GM23338 (cell line): ENCODE results near the gene ACAN. TPM values are rescaled to one million over a fixed set of nuclear protein-coding genes. Genes with fewer than 3 reads are reported as not detected.
A peak's percentile ranks its signal among the peaks of the same experiment; 100 is the strongest.

Source experiments
- ATAC-seq: fragments of 200-7000 bp; cut with Tn5 transposase; 3 replicates; pipeline ENCODE4 v1.9.1; 2020
- DNase-seq: peaks from one replicate; pipeline ENCODE4 v3.0.0-alpha.2; 2015; ENCODE audit warnings: low spot score
- H2AFZ ChIP-seq: fragments of 200-600 bp; sonication (generic); 2 replicates; pipeline ENCODE4 v1.8.0; 2016; ENCODE audit warnings: antibody characterized with exemption, mild to moderate bottlenecking, moderate library complexity
- H3F3A ChIP-seq: fragments of 200-600 bp; sonication (generic); replicated peaks from 2 replicates; pipeline ENCODE4 v1.8.0; 2017; ENCODE audit warnings: antibody characterized with exemption, mixed run types, low read depth
- H3K27ac ChIP-seq: fragments of 200-600 bp; sonication (generic); 2 replicates; pipeline ENCODE4 v1.6.1; 2016; ENCODE audit warnings: low read depth
- H3K27me3 ChIP-seq: fragments of 200-600 bp; sonication (generic); 2 replicates; pipeline ENCODE4 v1.8.0; 2016; ENCODE audit warnings: mild to moderate bottlenecking, mixed run types, moderate library complexity; ENCODE audit not compliant: insufficient read depth
- H3K36me3 ChIP-seq: fragments of 200-600 bp; sonication (generic); 2 replicates; pipeline ENCODE4 v1.8.0; 2016; ENCODE audit warnings: mild to moderate bottlenecking; ENCODE audit not compliant: insufficient read depth
- H3K4me1 ChIP-seq: fragments of 200-600 bp; sonication (generic); 2 replicates; pipeline ENCODE4 v1.8.0; 2016; ENCODE audit warnings: mild to moderate bottlenecking, moderate library complexity; ENCODE audit not compliant: insufficient read depth
- H3K4me2 ChIP-seq: fragments of 200-600 bp; sonication (generic); 2 replicates; pipeline ENCODE4 v1.7.1; 2017; ENCODE audit warnings: mixed run types
- H3K4me3 ChIP-seq: fragments of 200-600 bp; sonication (generic); 2 replicates; pipeline ENCODE4 v1.6.1; 2016; ENCODE audit warnings: mixed run types
- H3K79me2 ChIP-seq: fragments of 200-600 bp; sonication (generic); replicated peaks from 2 replicates; pipeline ENCODE4 v1.8.0; 2017; ENCODE audit warnings: mild to moderate bottlenecking; ENCODE audit not compliant: insufficient read depth
- H3K9me2 ChIP-seq: fragments of 200-600 bp; sonication (generic); 2 replicates; pipeline ENCODE4 v1.8.0; 2017; ENCODE audit not compliant: insufficient read depth
- H4K20me1 ChIP-seq: fragments of 200-600 bp; sonication (generic); replicated peaks from 2 replicates; pipeline ENCODE4 v1.8.0; 2017; ENCODE audit warnings: mild to moderate bottlenecking; ENCODE audit not compliant: insufficient read depth
- H3K27ac Mint-ChIP-seq: 2 replicates; pipeline ENCODE4 v1.8.0; 2020; ENCODE audit warnings: inconsistent platforms, mild to moderate bottlenecking, moderate library complexity, mixed read lengths
- H3K27me3 Mint-ChIP-seq: 3 replicates; pipeline ENCODE4 v1.8.0; 2022; ENCODE audit warnings: low read depth, mild to moderate bottlenecking, moderate library complexity, mixed read lengths, inconsistent platforms; ENCODE audit not compliant: insufficient read depth, poor library complexity
- H3K36me3 Mint-ChIP-seq: 3 replicates; pipeline ENCODE4 v1.8.0; 2021; ENCODE audit warnings: low read depth, mild to moderate bottlenecking, inconsistent platforms, moderate library complexity, mixed read lengths
- H3K4me1 Mint-ChIP-seq: 3 replicates; pipeline ENCODE4 v1.8.0; 2020; ENCODE audit warnings: mild to moderate bottlenecking, inconsistent platforms, mixed read lengths
- H3K4me3 Mint-ChIP-seq: 3 replicates; pipeline ENCODE4 v1.8.0; 2021; ENCODE audit warnings: moderate library complexity, mild to moderate bottlenecking, inconsistent platforms, mixed read lengths
- H3K9me3 Mint-ChIP-seq: 3 replicates; pipeline ENCODE4 v1.8.0; 2020; ENCODE audit warnings: moderate library complexity, mild to moderate bottlenecking, inconsistent platforms, mixed read lengths
- CREB1 ChIP-seq: fragments of 250-450 bp; sonication (Bioruptor Pico); IDR thresholded peaks from 2 replicates; pipeline ENCODE4 v1.5.0; 2020; ENCODE audit warnings: low read depth, mild to moderate bottlenecking, moderate library complexity
- CTCF ChIP-seq, 2 experiments: fragments of 200-600 bp in 1 of 2; sonication (generic) in 1 of 2; conservative IDR thresholded peaks; 2 replicates each; pipeline versions ENCODE4 v1.5.1 to v1.6.1; 2016 to 2017; ENCODE audit warnings: antibody characterized with exemption in 2 of 2, low read depth in 2 of 2, mild to moderate bottlenecking in 2 of 2, moderate library complexity in 1 of 2
- ETS1 ChIP-seq: IDR thresholded peaks from 2 replicates; pipeline ENCODE4 v1.6.1; 2016; ENCODE audit warnings: antibody characterized with exemption
- EZH2 ChIP-seq: fragments of 200-600 bp; sonication (generic); IDR thresholded peaks from one replicate; pipeline ENCODE4 v1.8.0; 2017; ENCODE audit warnings: antibody characterized with exemption, mild to moderate bottlenecking, low read depth; ENCODE audit not compliant: unreplicated experiment
- EZH2phosphoT487 ChIP-seq: fragments of 200-600 bp; sonication (generic); IDR thresholded peaks from one replicate; pipeline ENCODE4 v1.8.1; 2018; ENCODE audit warnings: antibody characterized with exemption; ENCODE audit not compliant: unreplicated experiment
- JUNB ChIP-seq: IDR thresholded peaks from one replicate; pipeline ENCODE4 v1.6.1; 2016; ENCODE audit warnings: antibody characterized with exemption; ENCODE audit not compliant: unreplicated experiment
- NANOG ChIP-seq: IDR thresholded peaks from 2 replicates; pipeline ENCODE4 v1.6.1; 2016; ENCODE audit warnings: antibody characterized with exemption, borderline replicate concordance
- POLR2AphosphoS5 ChIP-seq: IDR thresholded peaks from 2 replicates; pipeline ENCODE4 v1.6.1; 2016; ENCODE audit warnings: antibody characterized with exemption, low read depth
- REST ChIP-seq: IDR thresholded peaks from one replicate; pipeline ENCODE4 v1.6.1; 2018; ENCODE audit warnings: antibody characterized with exemption; ENCODE audit not compliant: unreplicated experiment
- STAT1 ChIP-seq: IDR thresholded peaks from one replicate; pipeline ENCODE4 v1.6.1; 2016; ENCODE audit warnings: antibody characterized with exemption; ENCODE audit not compliant: unreplicated experiment
- ZNF114 ChIP-seq: fragments of 250-450 bp; sonication (Bioruptor Pico); IDR thresholded peaks from 2 replicates; pipeline ENCODE4 v1.5.0; 2020; ENCODE audit warnings: mild to moderate bottlenecking, moderate library complexity
- ZNF331 ChIP-seq: fragments of 250-450 bp; sonication (Bioruptor Pico); IDR thresholded peaks from 2 replicates; pipeline ENCODE4 v1.5.0; 2020; ENCODE audit warnings: low read depth, mild to moderate bottlenecking, moderate library complexity
- polyA plus RNA-seq: library from polyadenylated mRNA; unstranded; fragments of >200 nt; fragmentation: Nextera tagmentation; extraction: Ambion mirVana; gene quantifications from 2 replicates; pipeline ENCODE4 v1.2.1, GENCODE V29; 2016
- total RNA-seq: library from RNA; depleted of rRNA; stranded (reverse); fragments of >200 nt; shearing (Covaris generic); gene quantifications from 2 replicates; pipeline ENCODE4 v1.2.3, GENCODE V29; 2014

Gene ACAN
- total and polyA plus RNA-seq, 2 experiments from 2014 or later = 2.5 to 4.9 TPM

GRCh38 chr15:88769161-88769971 lies 33.9 kb upstream of the ACAN start:
- H3K9me3 Mint-ChIP-seq = peaks cover 4% of the 10 kb centered on the region; the same call in 1 of the 3 replicates
- peak overlapping the region; percentile 83 for H3K4me3 Mint-ChIP-seq
- H3K27me3 Mint-ChIP-seq = peaks cover 17% of the 10 kb centered on the region
- H3K4me1 ChIP-seq = no peaks in the 10 kb centered on the region; the same call in 1 of the 2 replicates
- H3K27ac ChIP-seq = no peak overlapping the region
- H3K79me2 ChIP-seq = no peaks in the 10 kb centered on the region
- 0 out of 3 replicates have a peak, but pooled peaks cover 3% of the 10 kb centered on the region for H3K36me3 Mint-ChIP-seq
- 0 out of 2 replicates have a peak, but pooled peaks cover 3% of the 10 kb centered on the region for H3K9me2 ChIP-seq
- TF ChIP-seq ETS1 = no peak
- TF ChIP-seq STAT1 = no peak
- peak; percentile 34; the same call in 1 of the 2 replicates for TF ChIP-seq POLR2AphosphoS5
- TF ChIP-seq REST = no peak
- TF ChIP-seq EZH2 = peak; percentile 61
- peak; percentile 77 for DNase-seq
- no peak overlapping the region for H3K27ac Mint-ChIP-seq
- peak overlapping the region; percentile 89 for H3K4me2 ChIP-seq
- H2AFZ ChIP-seq = peak overlapping the region; percentile 100
- H4K20me1 ChIP-seq = no peaks in the 10 kb centered on the region
- peaks cover 50% of the 10 kb centered on the region for H3K27me3 ChIP-seq
- peak; percentile 98 for ATAC-seq
- peak overlapping the region; percentile 75 for H3K4me3 ChIP-seq
- H3K4me1 Mint-ChIP-seq = peaks cover 5% of the 10 kb centered on the region; the same call in 1 of the 3 replicates
- H3F3A ChIP-seq = no peaks in the 10 kb centered on the region
- H3K36me3 ChIP-seq = no peaks in the 10 kb centered on the region

- no peak overlapping the region for H3K27ac Mint-ChIP-seq
- H3K9me3 Mint-ChIP-seq = no peaks in the 10 kb centered on the region; the same call in 2 of the 3 replicates
- DNase-seq = no peak
- Histone ChIP-seq H2AFZ (no peak overlapping the region), H3K27me3 (peaks cover 11% of the 10 kb centered on the region), H3K4me3 (no peak overlapping the region), H3K4me1 (no peaks in the 10 kb centered on the region), H4K20me1 (no peaks in the 10 kb centered on the region), H3K4me2 (no peak overlapping the region), H3K9me2 (no peaks in the 10 kb centered on the region), H3K27ac (no peak overlapping the region), H3K36me3 (no peaks in the 10 kb centered on the region), H3K79me2 (no peaks in the 10 kb centered on the region), H3F3A (no peaks in the 10 kb centered on the region)
- H3K36me3 Mint-ChIP-seq = no peaks in the 10 kb centered on the region
- H3K27me3 Mint-ChIP-seq = peaks cover 4% of the 10 kb centered on the region
- H3K4me3 Mint-ChIP-seq = no peak overlapping the region
- no peak for ATAC-seq
- H3K4me1 Mint-ChIP-seq = no peaks in the 10 kb centered on the region
- TF ChIP-seq ZNF114 (CRISPR knock-in tag) (no peak), CTCF (conservative IDR thresholded peaks at IDR 0.05; ENCODE audit: low read depth in 2 of 2) (no peak), EZH2phosphoT487 (no peak), REST (no peak), NANOG (no peak), CREB1 (CRISPR knock-in tag) (no peak), ZNF331 (CRISPR knock-in tag) (no peak), JUNB (no peak), EZH2 (no peak), STAT1 (no peak)
These were observed 27.5 kb upstream of the ACAN start for GRCh38 chr15:88775776-88776175.
